Psoas muscle (tissue), 7 donors: ENCODE results near the gene HSPE1. TPM values are rescaled to one million over a fixed set of nuclear protein-coding genes. Genes with fewer than 3 reads are reported as not detected.

ENCODE experiments used
- polyA plus RNA-seq, 3 donors: library from polyadenylated mRNA; stranded (reverse); fragments of 200-250 nt; gene quantifications; one replicate each; pipeline ENCODE4 v1.2.3, GENCODE V29; 2013
- total RNA-seq, 4 donors: library from RNA; stranded (reverse); fragmentation: NEBNext Ultra II Directional in 2 of 4; extraction: Animal tissue kit (Norgen Biotek cat#: 25700) in 2 of 4; gene quantifications; one replicate each; pipeline versions ENCODE4 v1.2.1 to v1.2.4, GENCODE V29; 2021 to 2023
- donor health status: healthy with polysubstance abuse.
- donor health status: DM: no; HTN: no; CAD: no; lungs with moderate emphysema.
- donor health status: Bipolar disorder and iron deficiency.
- donor health status: healthy.
- donor health status: DM: no; HTN: no; CAD: no.
- donor health status: DM: no; HTN: no; CAD: no.
- donor health status: DM: yes; HTN: yes; CAD: no.

HSPE1 gene
- total and polyA plus RNA-seq, 7 donors, result 87.4 to 304 (median 120) TPM

Other genes with a start within 250 kb of the HSPE1 start
- gene ANKRD44, start 189.6 kb upstream of the HSPE1 start, total RNA-seq, result 1 to 10 TPM; 1.7 to 9.3 (median 8.5) TPM
- under 1 TPM; 0.35 to 0.93 (median 0.40) TPM for gene ANKRD44, start 189.6 kb upstream of the HSPE1 start, polyA plus RNA-seq
- gene SF3B1, start 65.4 kb upstream of the HSPE1 start, total RNA-seq, result 100 to 1,000 TPM; 112 to 162 (median 142) TPM
- gene SF3B1, start 65.4 kb upstream of the HSPE1 start, polyA plus RNA-seq, result 100 to 1,000 TPM in 2 of 3 donors, 10 to 100 TPM in 1; 89.2 to 137 (median 116) TPM
- 10 to 100 TPM in 3 of 4 donors, 1 to 10 TPM in 1; 9.9 to 20.2 (median 18.5) TPM for gene COQ10B, start 46.8 kb upstream of the HSPE1 start, total RNA-seq
- 10 to 100 TPM; 11.9 to 16.4 (median 14.5) TPM for gene COQ10B, start 46.8 kb upstream of the HSPE1 start, polyA plus RNA-seq
- gene HSPD1, start 539 bp upstream of the HSPE1 start, total RNA-seq, result 100 to 1,000 TPM; 167 to 252 (median 192) TPM
- gene HSPD1, start 539 bp upstream of the HSPE1 start, polyA plus RNA-seq, result 100 to 1,000 TPM; 188 to 468 (median 240) TPM
- gene MOB4, start 15.7 kb downstream of the HSPE1 start, total RNA-seq, result 10 to 100 TPM; 22.7 to 30.0 (median 29.0) TPM
- gene MOB4, start 15.7 kb downstream of the HSPE1 start, polyA plus RNA-seq, result 10 to 100 TPM; 27.5 to 57.6 (median 31.4) TPM
- gene RFTN2, start 175.2 kb downstream of the HSPE1 start, total RNA-seq, result 1 to 10 TPM in 3 of 4 donors, under 1 TPM in 1; 0.92 to 5.4 (median 2.2) TPM
- under 1 TPM; 0.57 to 0.64 (median 0.61) TPM for gene RFTN2, start 175.2 kb downstream of the HSPE1 start, polyA plus RNA-seq
- 10 to 100 TPM in 1 of 4 donors, 1 to 10 TPM in 3; 5.9 to 12.6 (median 7.3) TPM for gene MARS2, start 205.0 kb downstream of the HSPE1 start, total RNA-seq
- gene MARS2, start 205.0 kb downstream of the HSPE1 start, polyA plus RNA-seq, result 10 to 100 TPM in 1 of 3 donors, 1 to 10 TPM in 2; 4.0 to 15.0 (median 9.2) TPM